NCI-H2081 (cell line): ENCODE data around the gene RERE.
"Not testable (repeated sequence)": the region's sequence is repeated elsewhere in the genome, so short reads cannot be mapped to it uniquely, and the experiment has no call there.

Source experiments
- DNase-seq, 2 experiments: peaks; one replicate each; lab custom pipeline; 2025; lab: John Stamatoyannopoulos, UW

The RERE gene

DNA sequence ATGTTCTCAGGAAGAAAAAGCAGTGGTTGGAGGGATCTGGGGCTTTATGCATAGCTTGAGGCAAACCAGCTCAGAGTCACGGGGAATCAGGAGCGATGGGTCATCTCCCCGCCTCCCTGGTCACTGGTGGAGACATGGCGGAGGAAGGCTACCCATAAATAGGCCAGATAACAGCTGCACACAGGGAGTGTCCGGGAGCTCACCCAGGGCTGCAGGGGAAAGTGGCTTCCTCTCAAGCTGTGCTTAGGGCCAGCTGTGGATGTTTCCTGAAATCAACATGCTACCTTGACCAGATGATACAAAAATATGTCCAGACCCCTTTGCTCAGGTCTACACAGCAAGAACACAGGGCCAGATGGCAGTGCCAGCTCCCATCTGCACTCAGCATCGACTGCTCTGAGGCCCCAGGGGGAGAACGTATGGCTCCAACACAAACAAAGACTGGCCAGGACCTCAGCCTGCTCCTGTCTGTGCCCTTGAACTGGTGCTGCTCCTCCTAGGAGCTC lies 27.1 kb upstream of the RERE start:
- no peak for DNase-seq

DNA sequence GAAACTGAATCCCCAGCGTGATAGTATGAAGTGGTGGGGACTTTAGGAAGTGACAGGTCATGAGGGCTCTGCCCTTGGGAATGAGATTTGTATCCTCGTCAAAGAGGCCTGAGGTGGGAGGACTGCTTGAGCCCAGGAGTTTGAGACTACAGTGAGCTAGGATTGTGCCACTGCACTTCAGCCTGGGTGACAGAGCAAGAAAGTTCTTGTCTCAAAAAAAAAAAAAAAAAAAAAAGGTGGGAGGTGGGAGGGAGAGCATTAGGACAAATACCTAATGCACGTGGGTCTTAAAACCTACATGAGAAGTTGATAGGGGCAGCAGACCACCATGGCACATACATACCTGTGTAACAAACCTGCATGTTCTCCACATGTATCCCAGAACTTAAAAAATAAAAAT lies 24.0 kb upstream of the RERE start:
- no peak for DNase-seq

DNA sequence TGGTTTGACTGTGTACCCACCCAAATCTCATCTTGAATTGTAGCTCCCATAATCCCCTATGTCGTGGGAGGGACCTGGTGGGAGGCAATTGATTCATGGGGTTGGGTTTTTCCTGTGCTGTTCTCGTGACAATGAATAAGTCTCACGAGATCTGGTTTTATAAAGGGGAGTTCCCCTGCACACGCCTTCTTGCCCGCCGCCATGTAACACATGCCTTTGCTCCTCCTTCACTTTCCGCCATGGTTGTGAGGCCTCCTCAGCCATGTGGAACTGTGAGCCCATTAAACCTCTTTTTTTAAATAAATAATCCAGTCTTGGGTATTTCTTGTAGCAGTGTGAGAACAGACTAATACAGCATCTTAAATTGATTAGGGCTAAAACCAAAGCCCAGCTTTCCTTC lies 22.6 kb upstream of the RERE start:
- DNase-seq: no peak

DNA sequence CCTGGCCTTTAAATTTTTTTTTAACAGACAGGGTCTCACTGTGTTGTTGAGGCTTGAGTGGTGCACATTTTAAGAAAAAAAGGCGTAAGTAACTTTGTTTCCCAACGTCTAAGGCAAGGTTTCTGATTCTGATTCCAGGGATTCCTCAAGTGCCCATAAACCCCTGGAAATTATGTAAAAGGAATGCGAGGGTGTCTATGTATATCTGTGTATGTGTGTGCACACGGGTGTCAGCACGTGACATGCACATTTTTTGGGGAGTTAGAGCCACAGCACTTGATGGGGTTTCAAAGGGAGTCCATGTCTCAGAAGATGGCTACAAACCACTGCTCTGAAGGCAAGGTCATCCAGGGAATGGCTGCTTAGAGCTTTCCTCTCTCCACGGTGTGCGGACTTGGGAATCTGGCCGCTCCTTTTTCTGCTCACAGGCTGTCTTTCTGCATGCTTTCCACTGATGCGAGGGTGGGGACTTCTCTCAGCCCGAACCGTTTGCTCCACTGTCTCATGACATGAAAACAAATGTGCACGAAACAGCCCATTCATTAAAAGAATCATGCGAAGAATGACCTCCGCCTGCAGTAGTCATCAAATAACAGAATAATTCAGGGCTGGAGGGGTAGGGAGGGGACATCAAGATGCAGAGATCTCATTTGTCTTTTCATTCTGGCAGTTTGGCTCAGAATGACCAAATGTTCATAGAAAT lies 18.7 kb upstream of the RERE start:
- no peak for DNase-seq

DNA sequence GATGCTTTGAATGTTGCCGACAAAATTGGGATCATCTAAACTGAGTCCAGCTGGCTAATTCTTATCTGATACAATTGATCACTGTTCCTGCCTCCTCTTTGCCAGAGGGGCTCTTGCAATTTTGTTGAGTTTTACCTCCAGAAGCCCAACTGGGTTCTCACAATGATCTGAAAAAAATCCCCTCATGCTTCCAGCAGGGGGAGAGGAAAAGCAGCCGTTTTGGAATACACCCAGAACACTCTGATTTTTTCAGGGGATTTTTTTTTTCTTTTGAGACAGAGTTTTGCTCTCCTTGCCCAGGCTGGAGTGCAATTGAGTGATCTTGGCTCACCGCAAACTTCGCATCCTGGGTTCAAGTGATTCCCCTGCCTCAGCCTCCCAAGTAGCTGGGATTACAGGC lies 13.9 kb upstream of the RERE start:
- DNase-seq: no peak

DNA sequence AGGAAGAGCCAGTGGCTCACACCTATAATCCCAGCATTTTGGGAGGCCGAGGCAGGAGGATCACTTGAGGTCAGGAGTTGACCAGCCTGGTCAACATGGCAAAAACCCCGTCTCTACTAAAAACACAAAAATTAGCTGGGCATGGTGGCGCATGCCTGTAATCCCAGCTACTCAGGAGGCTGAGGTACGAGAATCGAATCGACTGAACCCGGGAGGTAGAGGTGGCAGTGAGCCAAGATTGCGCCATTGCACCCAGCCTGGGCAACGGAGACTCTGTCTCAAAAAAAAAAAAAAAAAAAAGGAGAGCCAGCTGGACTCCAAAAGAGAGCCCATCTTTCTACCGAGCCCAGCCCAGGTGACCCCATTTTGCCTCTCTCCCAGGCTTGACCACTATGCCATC lies 13.3 kb upstream of the RERE start:
- not testable (repeated sequence) for DNase-seq

DNA sequence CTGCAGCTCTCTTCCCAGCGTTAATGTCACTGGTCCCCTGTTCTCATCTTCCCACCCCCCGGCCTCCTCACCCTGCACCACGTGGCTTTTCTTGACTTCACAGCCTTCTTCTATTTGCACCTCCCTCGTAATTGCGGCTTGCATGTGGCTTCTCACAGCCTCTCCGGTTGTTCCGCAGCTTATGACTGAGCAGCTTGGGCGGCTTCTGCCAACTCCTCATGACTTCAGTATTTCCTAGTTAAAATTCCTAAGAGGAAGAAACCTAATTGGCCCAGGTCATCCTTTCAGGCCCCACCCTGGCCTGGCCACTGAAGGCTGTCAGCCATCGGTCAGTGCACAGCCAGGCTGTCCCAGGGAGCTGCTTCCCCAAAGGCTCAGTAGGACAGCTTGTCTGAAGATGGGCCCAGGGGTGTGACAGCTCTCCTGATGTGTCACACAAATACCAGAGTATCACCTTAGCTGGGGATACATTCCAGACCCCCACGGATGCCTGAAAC lies 8.6 kb upstream of the RERE start:
- DNase-seq: no peak

DNA sequence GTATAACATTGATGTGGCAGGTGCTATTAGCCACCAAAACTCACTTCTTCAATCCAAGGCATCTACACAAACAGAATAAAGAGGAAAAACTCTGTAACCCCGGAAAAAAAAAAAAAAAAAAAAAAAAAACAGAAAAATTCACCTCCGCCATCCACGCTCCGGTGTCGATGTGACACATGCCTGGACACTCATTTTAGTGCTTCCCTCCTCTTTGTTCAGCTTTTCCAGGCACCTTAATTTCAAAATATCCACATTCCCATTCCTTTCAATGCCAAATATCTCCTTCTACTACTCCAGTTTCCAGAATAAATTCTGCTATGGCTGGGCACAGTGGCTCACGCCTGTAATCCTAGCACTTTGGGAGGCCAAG lies 5.8 kb upstream of the RERE start:
- no peak for DNase-seq

DNA sequence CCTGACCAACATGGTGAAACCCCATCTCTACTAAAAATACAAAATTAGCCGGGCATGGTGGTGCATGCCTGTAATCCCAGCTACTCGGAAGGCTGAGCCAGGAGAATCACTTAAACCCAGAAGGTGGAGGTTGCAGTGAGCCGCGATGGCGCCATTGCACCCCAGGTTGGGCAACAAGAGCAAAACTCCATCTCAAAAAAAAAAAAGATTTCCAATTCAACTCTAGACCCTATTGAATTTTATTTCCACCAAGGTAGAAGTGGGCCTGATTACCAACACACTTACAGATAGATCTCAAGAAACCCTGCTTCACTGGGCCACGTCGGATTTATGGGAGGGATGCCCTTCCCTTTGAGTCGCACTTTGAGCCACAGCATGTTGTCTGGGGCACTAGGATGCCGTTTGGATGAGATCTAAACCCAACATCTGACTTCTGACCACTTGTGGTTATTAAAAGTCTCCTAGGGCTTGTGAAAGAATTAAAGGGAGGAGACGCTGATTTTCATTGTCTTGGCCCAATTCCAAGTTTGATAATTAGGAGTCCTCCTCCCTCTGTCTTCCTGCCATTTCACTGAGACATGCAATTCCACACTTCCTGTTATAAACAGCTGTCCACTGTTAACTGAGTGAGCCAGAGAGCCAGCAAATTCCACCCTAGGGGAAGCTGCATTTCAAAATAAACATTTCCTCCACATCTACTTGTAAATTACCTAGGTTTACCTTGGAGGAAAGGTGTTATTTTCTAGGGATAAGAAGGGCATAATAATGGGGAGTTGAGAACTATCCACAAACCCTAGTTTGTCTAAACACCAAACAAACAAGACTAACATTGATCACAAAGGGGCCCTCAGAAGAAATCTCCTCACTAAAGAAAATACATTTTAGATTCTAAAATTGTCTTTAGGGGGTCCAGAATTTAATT lies 5.2 kb upstream of the RERE start:
- DNase-seq: peak; percentile 77 to 95

DNA sequence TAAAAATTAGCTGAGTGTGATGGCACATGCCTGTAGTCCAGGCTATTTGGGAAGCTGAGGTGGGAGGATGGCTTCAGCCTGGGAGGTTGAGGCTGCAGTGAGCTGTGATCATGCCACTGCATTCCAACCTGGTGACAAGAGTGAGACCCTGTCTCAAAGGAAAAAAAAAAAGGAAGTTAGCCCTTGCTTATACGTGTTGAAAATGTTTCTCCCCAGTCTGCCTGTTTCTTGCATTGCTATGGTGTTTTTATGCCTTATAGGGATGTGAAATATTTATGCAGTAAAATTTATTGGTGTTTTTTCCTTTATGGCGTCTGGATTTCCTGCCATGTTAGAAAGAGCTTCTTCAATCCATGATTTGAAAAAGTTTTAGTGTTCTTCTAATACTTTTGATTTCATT lies 3.6 kb upstream of the RERE start:
- no peak for DNase-seq

DNA sequence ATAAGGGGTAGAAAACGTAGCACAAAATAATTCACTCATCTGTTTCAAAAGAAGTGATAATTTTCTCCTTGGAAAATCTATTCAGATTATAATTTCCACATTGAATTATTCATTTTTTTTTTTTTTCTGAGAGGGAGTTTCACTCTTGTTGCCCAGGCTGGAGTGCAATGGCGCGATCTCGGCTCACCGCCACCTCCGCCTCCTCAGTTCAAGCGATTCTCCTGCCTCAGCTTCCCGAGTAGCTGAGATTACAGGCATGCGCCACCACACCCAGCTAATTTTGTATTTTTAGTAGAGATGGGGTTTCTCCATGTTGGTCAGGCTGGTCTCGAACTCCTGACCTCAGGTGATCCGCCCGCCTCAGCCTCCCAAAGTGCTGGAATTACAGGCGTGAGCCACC lies 1.3 kb upstream of the RERE start:
- not testable (repeated sequence) for DNase-seq

DNA sequence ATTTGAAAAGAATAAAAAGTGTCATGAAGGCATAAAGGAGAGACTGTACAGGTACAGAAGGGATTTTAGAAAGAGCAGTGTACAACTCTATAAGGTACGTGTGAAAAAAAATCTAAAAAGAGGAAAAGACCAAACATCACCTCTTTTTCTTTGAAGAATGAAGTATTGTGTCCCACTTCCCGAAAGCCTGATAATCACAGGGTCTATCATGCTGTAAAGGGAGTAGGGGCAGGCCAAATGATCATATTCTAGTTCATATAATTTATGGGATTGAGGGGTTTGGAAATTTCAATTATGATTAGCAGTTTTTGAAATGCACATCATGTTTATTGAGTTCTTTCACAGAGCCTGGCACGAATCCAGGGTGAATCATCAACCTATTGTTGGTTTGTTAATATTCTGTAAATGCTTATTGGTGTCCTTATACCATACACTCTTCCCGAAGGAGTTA lies 910 bp upstream of the RERE start:
- peak in 1 of 2 experiments; percentile 40 for DNase-seq

DNA sequence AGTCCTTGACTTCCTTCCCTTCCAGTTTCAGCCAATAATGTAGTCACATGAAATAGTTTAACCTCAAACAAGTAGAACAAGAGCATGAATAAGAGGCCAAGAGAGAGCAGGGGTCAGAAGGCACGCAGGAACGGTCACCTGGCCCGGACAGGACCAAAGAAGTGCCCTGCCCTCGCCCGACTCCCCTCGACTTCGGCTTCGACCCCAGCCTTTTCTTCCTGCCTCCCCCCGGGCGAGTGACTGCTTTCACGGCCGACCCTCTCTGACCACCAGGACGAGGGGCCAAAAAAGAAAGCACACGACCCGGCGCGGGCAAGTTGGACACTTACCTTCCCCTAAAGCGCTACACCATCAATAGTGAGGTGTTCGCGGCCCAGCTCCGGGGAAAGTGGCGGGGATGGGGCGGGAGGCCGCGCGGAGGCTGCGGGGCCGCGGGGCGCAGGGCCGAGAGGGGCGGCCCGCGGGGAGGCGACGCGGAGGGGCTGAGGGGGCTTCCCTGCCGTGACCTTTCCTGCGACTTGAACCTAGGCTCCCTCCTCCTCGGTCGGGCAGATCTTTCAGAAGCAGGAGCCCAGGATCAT lies 519 bp downstream of the RERE start:
- peak in 1 of 2 experiments; percentile 40 for DNase-seq

DNA sequence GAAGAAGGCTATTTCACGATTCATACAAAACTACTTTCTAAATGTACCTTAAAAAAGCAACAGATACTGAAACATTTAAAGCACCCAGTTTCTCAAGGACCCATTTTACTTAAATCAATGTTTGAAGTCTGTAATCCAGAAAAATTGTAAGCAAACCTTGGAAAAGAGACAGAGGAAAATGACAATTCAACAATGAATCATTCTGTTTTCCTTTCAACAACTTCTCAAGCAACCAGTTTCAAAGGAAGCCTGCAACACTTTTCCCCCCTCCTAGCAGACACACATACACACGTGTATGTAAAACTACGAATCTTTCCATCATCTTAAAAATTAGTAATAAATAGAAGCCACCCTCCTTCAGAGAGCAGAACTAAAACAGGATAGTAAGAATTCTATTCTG lies 1.2 kb downstream of the RERE start:
- DNase-seq: no peak

DNA sequence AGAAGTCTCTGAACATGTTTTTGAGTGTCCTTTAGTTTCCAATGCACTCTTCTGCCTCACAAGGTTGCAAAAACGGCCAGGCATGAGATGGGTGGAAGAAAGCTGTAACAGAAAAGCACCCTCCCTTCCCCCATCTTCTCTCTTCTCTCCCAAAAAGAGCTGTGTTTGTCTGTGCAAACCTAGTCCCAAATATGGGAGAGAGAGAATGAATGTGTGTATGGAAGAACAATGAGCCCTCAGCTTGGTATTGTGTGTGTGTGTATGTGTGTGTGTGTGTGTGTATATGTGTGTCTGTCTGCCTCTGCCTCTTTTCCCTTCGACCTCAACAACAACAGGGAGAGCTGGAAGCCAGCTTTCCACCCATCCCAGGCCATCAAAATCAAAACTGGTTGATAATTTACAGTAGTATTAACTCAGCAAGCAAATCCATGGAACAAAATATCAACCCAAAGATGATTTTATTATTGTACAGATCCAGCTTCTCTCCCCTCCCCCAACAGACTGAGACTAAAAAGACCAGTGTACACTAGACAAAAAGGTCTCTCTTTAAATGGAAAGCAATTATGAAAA lies 1.8 kb downstream of the RERE start:
- DNase-seq: peak in 1 of 2 experiments; percentile 42

DNA sequence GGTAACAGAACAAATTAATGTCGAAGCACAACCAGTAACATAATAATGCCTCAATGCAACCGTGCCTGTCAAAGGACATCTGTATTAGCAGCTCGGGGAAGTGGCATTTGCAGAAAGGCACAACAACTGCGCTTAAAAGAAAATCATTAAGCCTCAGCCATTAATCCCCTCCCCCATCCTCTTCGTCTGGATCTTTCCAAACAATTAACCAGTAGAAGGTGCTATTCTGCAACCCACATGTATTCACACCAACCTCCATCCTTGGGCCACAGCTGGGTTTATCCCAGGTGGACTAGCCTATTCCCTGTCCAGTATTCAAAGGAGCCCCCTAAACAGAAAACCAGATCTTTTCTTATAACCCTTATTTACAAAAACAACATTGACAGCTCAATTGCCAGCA lies 2.6 kb downstream of the RERE start:
- peak in 1 of 2 experiments; percentile 62 for DNase-seq

DNA sequence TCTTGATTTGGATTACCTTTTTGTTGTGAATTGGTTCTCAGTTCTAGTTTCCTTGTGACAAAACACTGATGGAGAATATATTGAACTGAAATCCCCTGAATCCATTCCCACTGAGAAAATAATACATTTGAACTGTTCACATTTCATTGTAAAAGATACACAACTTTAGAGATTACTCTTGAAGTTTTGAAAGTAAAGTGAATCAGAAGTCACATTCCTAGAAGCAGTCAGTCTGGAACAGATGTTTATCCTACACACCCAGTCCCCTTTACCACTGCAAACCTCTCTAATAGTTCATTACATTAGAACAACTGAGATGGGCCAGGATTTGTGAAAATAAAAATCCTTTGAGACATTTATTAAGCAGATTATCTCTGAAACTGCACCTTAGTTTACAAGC lies 3.4 kb downstream of the RERE start:
- no peak for DNase-seq

DNA sequence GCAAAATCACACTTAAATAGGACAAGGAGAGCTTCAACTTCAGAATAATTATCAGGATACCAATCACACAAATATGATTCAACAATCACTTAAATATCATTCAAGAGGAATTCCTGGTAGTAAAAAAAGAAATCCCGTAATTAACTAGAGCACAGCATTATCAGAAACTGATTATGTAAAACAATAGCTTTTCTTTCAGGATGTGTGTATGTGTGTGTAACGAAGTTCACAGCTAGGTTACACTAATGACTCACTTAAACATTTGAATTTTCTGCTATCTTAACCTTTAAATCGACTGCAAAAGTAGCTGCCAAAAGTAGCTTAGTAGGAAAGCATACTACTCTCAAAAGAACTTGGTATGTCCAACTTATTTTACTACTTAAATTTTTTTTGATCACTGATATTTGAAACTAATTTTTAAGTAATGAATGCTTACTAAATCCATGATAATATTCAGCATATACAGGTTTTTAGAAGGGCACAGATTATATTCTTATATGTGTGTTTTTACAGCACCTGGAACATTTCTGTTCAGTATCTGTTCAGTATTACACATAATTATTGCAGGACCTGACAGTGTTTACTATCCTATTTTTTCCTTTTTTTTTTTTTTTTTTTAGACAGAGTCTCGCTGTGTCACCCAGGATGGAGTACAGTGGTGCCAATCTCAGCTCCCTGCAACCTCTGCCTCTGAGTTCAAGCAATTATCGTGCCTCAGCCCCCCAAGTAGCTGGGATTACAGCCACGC lies 4.2 kb downstream of the RERE start:
- DNase-seq: no peak

DNA sequence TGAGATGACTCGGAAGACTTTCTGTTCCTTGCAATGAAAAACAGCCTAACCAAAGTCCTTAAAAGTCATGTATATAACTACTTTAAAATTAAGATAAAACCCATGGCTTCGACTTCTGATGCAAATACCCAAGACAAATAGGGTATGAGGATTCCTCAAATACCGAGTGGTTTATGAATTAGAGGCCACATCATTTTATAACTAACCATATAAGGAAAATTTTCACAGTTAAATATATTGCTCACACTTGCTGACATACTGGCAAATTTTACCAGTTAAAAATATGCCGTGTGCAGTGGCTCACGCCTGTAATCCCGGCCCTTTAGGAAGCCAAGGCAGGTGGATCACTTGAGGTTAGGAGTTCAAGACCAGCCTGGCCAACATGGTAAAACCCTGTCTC lies 5.4 kb downstream of the RERE start:
- no peak for DNase-seq

DNA sequence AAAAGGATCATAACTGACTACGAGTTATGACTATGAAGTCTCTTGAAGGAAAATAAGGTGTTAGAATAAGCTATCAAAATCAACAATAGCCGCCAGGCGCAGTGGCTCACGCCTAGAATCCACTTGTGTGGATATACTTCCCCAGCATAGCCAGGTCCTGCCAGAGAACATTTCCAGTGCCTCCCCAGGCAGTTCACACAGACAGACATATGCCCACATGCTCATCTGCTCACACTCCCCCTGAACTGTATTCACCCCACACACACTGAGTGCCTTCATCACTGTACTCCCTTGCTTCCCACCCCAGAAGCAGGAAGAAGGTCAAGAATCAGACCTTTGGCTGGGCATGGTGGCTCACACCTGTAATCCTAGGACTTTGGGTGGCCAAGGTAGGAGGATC lies 6.5 kb downstream of the RERE start:
- no peak for DNase-seq

DNA sequence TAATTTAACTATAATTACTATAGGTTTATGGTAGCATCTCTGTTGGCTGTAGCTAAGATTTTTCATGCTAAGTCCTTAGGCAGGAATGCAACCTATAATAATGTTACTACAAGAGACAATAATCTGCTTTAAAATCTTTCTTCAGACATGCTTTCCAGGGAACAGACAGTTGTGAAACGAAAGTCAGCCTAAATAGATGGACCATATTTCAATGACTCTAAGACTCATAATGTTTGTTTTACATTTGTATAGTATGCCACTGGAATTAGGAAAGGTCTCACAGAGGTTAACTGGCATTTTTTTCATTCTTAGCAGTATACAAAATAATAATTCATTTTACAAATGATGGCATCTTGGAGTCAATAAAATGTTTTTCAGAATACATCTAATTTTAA lies 8.1 kb downstream of the RERE start:
- DNase-seq: no peak

DNA sequence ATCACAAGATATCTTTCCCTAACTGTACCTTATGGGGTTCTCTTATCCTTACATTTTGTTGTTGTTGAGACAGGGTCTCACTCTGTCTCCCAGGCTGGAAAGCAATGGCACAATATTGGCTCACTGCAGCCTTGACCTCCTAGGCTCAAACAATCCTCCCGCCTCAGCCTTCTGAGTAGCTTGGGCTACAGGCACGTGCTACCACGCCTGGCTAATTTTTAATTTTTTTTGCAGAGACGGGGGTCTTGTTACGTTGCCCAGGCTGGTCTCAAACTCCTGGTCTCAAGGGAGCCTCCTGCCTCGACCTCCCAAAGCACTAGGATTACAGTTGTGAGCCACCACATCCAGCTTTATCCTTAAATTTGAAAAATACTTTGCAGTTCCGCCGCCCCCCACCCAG lies 10.4 kb downstream of the RERE start:
- no peak for DNase-seq
